ENCODE data around the gene ST8SIA2.

GRCh38 chr15:92503889-92504288 lies 110.2 kb downstream of the ST8SIA2 start:
- TF ChIP-seq POLR2A (IDR thresholded peaks at IDR 0.05) (no peak), POLR2AphosphoS5 (IDR thresholded peaks at IDR 0.05) (no peak), EP300 (IDR thresholded peaks at IDR 0.05; ENCODE audit: low read depth) (no peak)
- TF ChIP-seq, protein P1, sequence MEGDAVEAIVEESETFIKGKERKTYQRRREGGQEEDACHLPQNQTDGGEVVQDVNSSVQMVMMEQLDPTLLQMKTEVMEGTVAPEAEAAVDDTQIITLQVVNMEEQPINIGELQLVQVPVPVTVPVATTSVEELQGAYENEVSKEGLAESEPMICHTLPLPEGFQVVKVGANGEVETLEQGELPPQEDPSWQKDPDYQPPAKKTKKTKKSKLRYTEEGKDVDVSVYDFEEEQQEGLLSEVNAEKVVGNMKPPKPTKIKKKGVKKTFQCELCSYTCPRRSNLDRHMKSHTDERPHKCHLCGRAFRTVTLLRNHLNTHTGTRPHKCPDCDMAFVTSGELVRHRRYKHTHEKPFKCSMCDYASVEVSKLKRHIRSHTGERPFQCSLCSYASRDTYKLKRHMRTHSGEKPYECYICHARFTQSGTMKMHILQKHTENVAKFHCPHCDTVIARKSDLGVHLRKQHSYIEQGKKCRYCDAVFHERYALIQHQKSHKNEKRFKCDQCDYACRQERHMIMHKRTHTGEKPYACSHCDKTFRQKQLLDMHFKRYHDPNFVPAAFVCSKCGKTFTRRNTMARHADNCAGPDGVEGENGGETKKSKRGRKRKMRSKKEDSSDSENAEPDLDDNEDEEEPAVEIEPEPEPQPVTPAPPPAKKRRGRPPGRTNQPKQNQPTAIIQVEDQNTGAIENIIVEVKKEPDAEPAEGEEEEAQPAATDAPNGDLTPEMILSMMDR (IDR thresholded peaks at IDR 0.05), result no peak

Measured in transverse colon (tissue), 4 donors.